ENCODE data around the gene RPA3. TPM values are rescaled to one million over a fixed set of nuclear protein-coding genes. Genes with fewer than 3 reads are reported as not detected.

The RPA3 gene
- total RNA-seq, 1 experiment from 2014 or later, result 61.4 TPM

DNA sequence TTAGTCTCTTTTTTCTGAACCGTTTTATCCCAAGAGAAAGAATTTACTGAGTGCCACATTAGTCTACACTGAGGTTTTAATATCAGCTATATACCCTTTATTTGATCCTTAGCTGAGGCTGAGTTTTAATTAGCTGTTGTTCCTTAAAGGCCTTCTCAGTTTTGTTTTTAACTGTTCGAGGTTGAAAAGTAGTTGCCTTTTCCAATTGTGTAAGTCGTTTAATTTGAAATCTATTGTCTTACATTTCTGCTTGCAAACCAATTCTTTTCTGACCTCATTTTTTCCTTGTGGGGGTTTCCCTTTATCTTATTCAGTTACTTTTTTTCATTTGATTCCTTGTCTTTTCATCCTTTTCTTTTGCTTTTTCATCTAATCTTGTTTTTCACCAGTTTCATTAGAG, 47.0 kb downstream of the RPA3 start:
- TF ChIP-seq, protein P1, sequence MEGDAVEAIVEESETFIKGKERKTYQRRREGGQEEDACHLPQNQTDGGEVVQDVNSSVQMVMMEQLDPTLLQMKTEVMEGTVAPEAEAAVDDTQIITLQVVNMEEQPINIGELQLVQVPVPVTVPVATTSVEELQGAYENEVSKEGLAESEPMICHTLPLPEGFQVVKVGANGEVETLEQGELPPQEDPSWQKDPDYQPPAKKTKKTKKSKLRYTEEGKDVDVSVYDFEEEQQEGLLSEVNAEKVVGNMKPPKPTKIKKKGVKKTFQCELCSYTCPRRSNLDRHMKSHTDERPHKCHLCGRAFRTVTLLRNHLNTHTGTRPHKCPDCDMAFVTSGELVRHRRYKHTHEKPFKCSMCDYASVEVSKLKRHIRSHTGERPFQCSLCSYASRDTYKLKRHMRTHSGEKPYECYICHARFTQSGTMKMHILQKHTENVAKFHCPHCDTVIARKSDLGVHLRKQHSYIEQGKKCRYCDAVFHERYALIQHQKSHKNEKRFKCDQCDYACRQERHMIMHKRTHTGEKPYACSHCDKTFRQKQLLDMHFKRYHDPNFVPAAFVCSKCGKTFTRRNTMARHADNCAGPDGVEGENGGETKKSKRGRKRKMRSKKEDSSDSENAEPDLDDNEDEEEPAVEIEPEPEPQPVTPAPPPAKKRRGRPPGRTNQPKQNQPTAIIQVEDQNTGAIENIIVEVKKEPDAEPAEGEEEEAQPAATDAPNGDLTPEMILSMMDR (conservative IDR thresholded peaks at IDR 0.05; ENCODE audit: low read depth, low read length), result no peak
- TF ChIP-seq EZH2 (IDR thresholded peaks at IDR 0.05; ENCODE audit: borderline replicate concordance, low read depth, low read length, poor library complexity, severe bottlenecking), result no peak
- ChIA-PET POLR2A (ENCODE audit: low non-redundant PET) (no interaction called here), CTCF (no interaction called here)
- DNase-seq (ENCODE audit: low spot score), result no peak
- intact Hi-C loops (cut with micrococcal nuclease; ENCODE audit: unreplicated experiment), result no loop called here
- Histone ChIP-seq H3K27me3 (replicated peaks; ENCODE audit: insufficient read depth, low read depth, low read length, poor library complexity) (no peaks in the 10 kb centered on the region), H3K9me3 (ENCODE audit: low read depth, low read length, poor library complexity, severe bottlenecking) (no peaks in the 10 kb centered on the region), H3K4me3 (ENCODE audit: low read depth, low read length, poor library complexity, severe bottlenecking) (no peak overlapping the region), H3K27ac (ENCODE audit: low read depth, low read length, poor library complexity, severe bottlenecking) (no peak overlapping the region), H3K4me1 (ENCODE audit: insufficient read depth, low read length, poor library complexity, severe bottlenecking) (no peaks in the 10 kb centered on the region), H3K36me3 (ENCODE audit: insufficient read depth, low read length, poor library complexity, severe bottlenecking) (no peaks in the 10 kb centered on the region)
- no TSS peak for BruUV-seq (replicated peaks)

DNA sequence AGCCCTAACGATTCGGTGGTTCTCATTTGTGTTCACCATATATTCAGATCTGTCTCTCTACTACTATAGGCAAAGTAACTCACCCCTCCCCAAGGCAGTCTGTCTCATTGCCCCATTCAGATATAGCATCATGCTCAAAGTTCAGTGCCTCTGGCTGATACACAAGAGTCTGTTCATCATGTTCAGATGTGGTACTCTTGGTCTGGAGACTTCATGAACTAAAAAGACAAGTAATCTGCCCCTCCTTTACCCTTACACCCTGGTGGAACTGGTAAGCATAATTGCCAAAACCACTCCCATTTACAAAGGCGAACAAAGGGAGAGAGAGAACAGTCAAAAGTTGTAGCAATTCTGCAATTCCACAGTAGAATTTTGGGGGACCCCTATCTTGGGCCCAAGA, 47.9 kb downstream of the RPA3 start:
- DNase-seq (ENCODE audit: low spot score), result no peak
- POLR2A ChIA-PET (ENCODE audit: low non-redundant PET), result no interaction called here
- BruUV-seq (replicated peaks), result no TSS peak
- Histone ChIP-seq H3K36me3 (ENCODE audit: insufficient read depth, low read length, poor library complexity, severe bottlenecking) (no peaks in the 10 kb centered on the region), H3K4me3 (ENCODE audit: low read depth, low read length, poor library complexity, severe bottlenecking) (no peak overlapping the region), H3K27me3 (replicated peaks; ENCODE audit: insufficient read depth, low read depth, low read length, poor library complexity) (no peaks in the 10 kb centered on the region), H3K9me3 (ENCODE audit: low read depth, low read length, poor library complexity, severe bottlenecking) (no peaks in the 10 kb centered on the region), H3K4me1 (ENCODE audit: insufficient read depth, low read length, poor library complexity, severe bottlenecking) (no peaks in the 10 kb centered on the region), H3K27ac (ENCODE audit: low read depth, low read length, poor library complexity, severe bottlenecking) (no peak overlapping the region)
- TF ChIP-seq, protein P1 (conservative IDR thresholded peaks at IDR 0.05; ENCODE audit: low read depth, low read length), result no peak
- TF ChIP-seq EZH2 (IDR thresholded peaks at IDR 0.05; ENCODE audit: borderline replicate concordance, low read depth, low read length, poor library complexity, severe bottlenecking), result no peak
- intact Hi-C loops (cut with micrococcal nuclease; ENCODE audit: unreplicated experiment), result no loop called here
- CTCF ChIA-PET, result no interaction called here

DNA sequence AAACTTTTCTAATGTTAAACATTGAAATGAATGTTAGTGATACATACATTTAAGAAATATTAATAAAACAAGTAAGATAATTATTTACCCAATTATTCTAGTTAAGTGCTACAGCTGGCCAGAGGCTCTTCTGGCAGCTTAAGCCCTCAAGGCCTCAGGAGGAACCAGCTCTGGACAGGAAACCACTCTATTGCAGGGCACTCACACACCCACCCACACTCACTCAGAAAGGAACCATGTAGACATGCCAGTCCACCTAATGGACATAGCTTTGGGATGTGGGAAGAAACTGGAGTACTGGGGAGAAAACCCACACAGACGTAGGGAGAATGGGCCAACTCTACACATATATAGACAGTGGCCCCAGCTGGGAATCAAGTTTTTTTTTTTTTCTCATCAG, 49.7 kb downstream of the RPA3 start:
- Histone ChIP-seq H3K27ac (ENCODE audit: low read depth, low read length, poor library complexity, severe bottlenecking) (no peak overlapping the region), H3K4me1 (ENCODE audit: insufficient read depth, low read length, poor library complexity, severe bottlenecking) (peaks cover 7% of the 10 kb centered on the region), H3K36me3 (ENCODE audit: insufficient read depth, low read length, poor library complexity, severe bottlenecking) (no peaks in the 10 kb centered on the region), H3K9me3 (ENCODE audit: low read depth, low read length, poor library complexity, severe bottlenecking) (no peaks in the 10 kb centered on the region), H3K27me3 (replicated peaks; ENCODE audit: insufficient read depth, low read depth, low read length, poor library complexity) (no peaks in the 10 kb centered on the region), H3K4me3 (ENCODE audit: low read depth, low read length, poor library complexity, severe bottlenecking) (no peak overlapping the region)
- intact Hi-C loops (cut with micrococcal nuclease; ENCODE audit: unreplicated experiment), result no loop called here
- no peak for DNase-seq (ENCODE audit: low spot score)
- ChIA-PET CTCF (no interaction called here), POLR2A (ENCODE audit: low non-redundant PET) (no interaction called here)
- TF ChIP-seq, protein P1 (conservative IDR thresholded peaks at IDR 0.05; ENCODE audit: low read depth, low read length), result no peak
- TF ChIP-seq EZH2 (IDR thresholded peaks at IDR 0.05; ENCODE audit: borderline replicate concordance, low read depth, low read length, poor library complexity, severe bottlenecking), result no peak
- BruUV-seq (replicated peaks), result no TSS peak
